GM12878 (cell line): ENCODE results near the gene SPDYC. TPM values are rescaled to one million over a fixed set of nuclear protein-coding genes. Genes with fewer than 3 reads are reported as not detected.

Experiments used
- BCLAF1 ChIP-seq: fragments of 450-650 bp; IDR thresholded peaks from 2 replicates; pipeline ENCODE4 v1.6.1; 2017; ENCODE audit warnings: antibody characterized with exemption, mild to moderate bottlenecking, moderate library complexity
- CBFB ChIP-seq: IDR thresholded peaks from 2 replicates; pipeline ENCODE4 v1.6.1; 2016; ENCODE audit warnings: antibody characterized with exemption, low read depth
- CBX5 ChIP-seq: sonication (generic); IDR thresholded peaks from 2 replicates; pipeline ENCODE4 v1.6.1; 2016; ENCODE audit warnings: low read depth, moderate library complexity, mild to moderate bottlenecking, inconsistent platforms
- DPF2 ChIP-seq: fragments of 450-650 bp; IDR thresholded peaks from 2 replicates; pipeline ENCODE4 v1.6.1; 2017; ENCODE audit warnings: mild to moderate bottlenecking
- EGR1 ChIP-seq, 2 experiments: IDR thresholded peaks; 1 replicate in 1 of 2; 2 replicates in 1 of 2; pipeline ENCODE4 v1.6.1; 2011 to 2012; ENCODE audit warnings: low read depth in 2 of 2, low read length in 2 of 2, borderline replicate concordance in 1 of 2, mild to moderate bottlenecking in 1 of 2, moderate library complexity in 1 of 2
- FOS ChIP-seq: IDR thresholded peaks from 3 replicates; pipeline ENCODE4 v1.6.1; 2011; ENCODE audit warnings: borderline replicate concordance; ENCODE audit not compliant: insufficient read length; ENCODE audit errors: extremely low read depth
- GATAD2B ChIP-seq: fragments of 450-650 bp; conservative IDR thresholded peaks from 2 replicates; pipeline ENCODE4 v1.6.1; 2017; ENCODE audit warnings: low read depth, mild to moderate bottlenecking, moderate library complexity
- HDAC6 ChIP-seq: fragments of 200-600 bp; sonication (generic); IDR thresholded peaks from one replicate; pipeline ENCODE4 v1.8.0; 2017; ENCODE audit warnings: antibody characterized with exemption; ENCODE audit not compliant: unreplicated experiment
- MAX ChIP-seq: IDR thresholded peaks from 2 replicates; pipeline ENCODE4 v1.6.1; 2012; ENCODE audit warnings: low read depth, low read length, improper control_type of control experiment
- MLLT1 ChIP-seq: fragments of 450-650 bp; IDR thresholded peaks from 2 replicates; pipeline ENCODE4 v1.6.1; 2016; ENCODE audit warnings: mild to moderate bottlenecking
- MXI1 ChIP-seq: fragments of 150-350 bp; IDR thresholded peaks from 2 replicates; pipeline ENCODE4 v1.6.1; 2011; ENCODE audit warnings: low read depth, mild to moderate bottlenecking, inconsistent platforms, low read length, improper control_type of control experiment
- NFIC ChIP-seq: IDR thresholded peaks from 2 replicates; pipeline ENCODE4 v1.6.1; 2012; ENCODE audit warnings: low read depth, mild to moderate bottlenecking, inconsistent platforms, low read length, moderate library complexity
- NR2C1 ChIP-seq: fragments of 450-650 bp; IDR thresholded peaks from 2 replicates; pipeline ENCODE4 v1.6.1; 2017; ENCODE audit warnings: antibody characterized with exemption, mild to moderate bottlenecking, moderate library complexity
- PAX5 ChIP-seq: IDR thresholded peaks from 2 replicates; pipeline ENCODE4 v1.6.1; 2011; ENCODE audit warnings: low read depth, low read length, borderline replicate concordance
- RAD51 ChIP-seq: fragments of 450-650 bp; IDR thresholded peaks from 2 replicates; pipeline ENCODE4 v1.6.1; 2016; ENCODE audit warnings: moderate library complexity, mild to moderate bottlenecking, inconsistent platforms
- RCOR1 ChIP-seq: conservative IDR thresholded peaks from 2 replicates; pipeline ENCODE4 v1.6.1; 2012; ENCODE audit warnings: low read depth, low read length, improper control_type of control experiment
- TARDBP ChIP-seq: IDR thresholded peaks from 2 replicates; pipeline ENCODE4 v1.6.1; 2016; ENCODE audit warnings: borderline replicate concordance
- YY1 ChIP-seq: IDR thresholded peaks from 2 replicates; pipeline ENCODE4 v1.6.1; 2011; ENCODE audit warnings: low read depth, mild to moderate bottlenecking, low read length
- ZNF207 ChIP-seq: fragments of 450-650 bp; IDR thresholded peaks from 2 replicates; pipeline ENCODE4 v1.6.1; 2014; ENCODE audit warnings: antibody characterized with exemption, mild to moderate bottlenecking, borderline replicate concordance
- ZNF274 ChIP-seq: IDR thresholded peaks from one replicate; pipeline ENCODE4 v1.8.0; 2011; ENCODE audit not compliant: insufficient read length, insufficient read depth
- ZZZ3 ChIP-seq: IDR thresholded peaks from 2 replicates; pipeline ENCODE4 v1.6.1; 2011; ENCODE audit warnings: low read depth; ENCODE audit not compliant: control insufficient read depth, insufficient read length
- polyA plus RNA-seq, 11 experiments: library from polyadenylated mRNA; depleted of rRNA in 4 of 11; unstranded in 6 of 11; stranded (reverse) in 5 of 11; fragments of >200 nt; fragmentation: Nextera tagmentation in 4 of 11; fragmentation: Illumina TruSeq in 1 of 11; extraction: Ambion mirVana in 4 of 11; extraction: Trizol in 1 of 11; gene quantifications; 1 replicate in 1 of 11; 2 replicates in 10 of 11; pipeline versions ENCODE4 v1.2.1 to v1.2.3, GENCODE V29; 2011 to 2016; ENCODE audit warnings: inconsistent platforms in 2 of 11, missing spikeins in 2 of 11, low read depth in 1 of 11
- total RNA-seq, 4 experiments: library from RNA; depleted of rRNA in 3 of 4; stranded (reverse); fragments of >200 nt in 3 of 4; fragmentation: Illumina TruSeq in 1 of 4; extraction: Trizol in 1 of 4; gene quantifications; 2 replicates each; pipeline versions ENCODE4 v1.2.1 to v1.2.3, GENCODE V29; 2013 to 2021
- TF ChIP-seq, protein P1 (sequence below): fragments of 450-650 bp; conservative IDR thresholded peaks from 2 replicates; pipeline ENCODE4 v1.6.1; 2017; ENCODE audit warnings: mild to moderate bottlenecking, moderate library complexity
- TF ChIP-seq, protein P2 (sequence below): fragments of 450-650 bp; IDR thresholded peaks from 2 replicates; pipeline ENCODE4 v1.6.1; 2017; ENCODE audit warnings: borderline replicate concordance

The SPDYC gene
- total and polyA plus RNA-seq, 10 of the 15 experiments (the other 5 are each of a cell fraction or from before 2014, with no cell fraction given), result not detected

- TF ChIP-seq BCLAF1 (peak; percentile 92), RAD51 (no peak), FOS (no peak), EGR1 (IDR thresholded peaks at IDR 0.05; ENCODE audit: borderline replicate concordance in 1 of 2, low read depth in 2 of 2, low read length in 2 of 2) (peak; percentile 16 to 58; a peak in 2 of 3 replicates), MAX (no peak), TARDBP (no peak; the same call in 1 of the 2 replicates), DPF2 (peak; percentile 68), GATAD2B (peak; percentile 86), YY1 (peak; percentile 62; the same call in 1 of the 2 replicates), CBX5 (no peak), CBFB (peak; percentile 83), NFIC (no peak; the same call in 1 of the 2 replicates), ZNF274 (no peak), ZZZ3 (no peak), RCOR1 (no peak), MLLT1 (peak; percentile 84), HDAC6 (no peak), PAX5 (0 out of 2 replicates have a peak, but pooled peaks have one; percentile 27), NR2C1 (peak; percentile 85), ZNF207 (peak; percentile 96), MXI1 (no peak)
- TF ChIP-seq, protein P1, sequence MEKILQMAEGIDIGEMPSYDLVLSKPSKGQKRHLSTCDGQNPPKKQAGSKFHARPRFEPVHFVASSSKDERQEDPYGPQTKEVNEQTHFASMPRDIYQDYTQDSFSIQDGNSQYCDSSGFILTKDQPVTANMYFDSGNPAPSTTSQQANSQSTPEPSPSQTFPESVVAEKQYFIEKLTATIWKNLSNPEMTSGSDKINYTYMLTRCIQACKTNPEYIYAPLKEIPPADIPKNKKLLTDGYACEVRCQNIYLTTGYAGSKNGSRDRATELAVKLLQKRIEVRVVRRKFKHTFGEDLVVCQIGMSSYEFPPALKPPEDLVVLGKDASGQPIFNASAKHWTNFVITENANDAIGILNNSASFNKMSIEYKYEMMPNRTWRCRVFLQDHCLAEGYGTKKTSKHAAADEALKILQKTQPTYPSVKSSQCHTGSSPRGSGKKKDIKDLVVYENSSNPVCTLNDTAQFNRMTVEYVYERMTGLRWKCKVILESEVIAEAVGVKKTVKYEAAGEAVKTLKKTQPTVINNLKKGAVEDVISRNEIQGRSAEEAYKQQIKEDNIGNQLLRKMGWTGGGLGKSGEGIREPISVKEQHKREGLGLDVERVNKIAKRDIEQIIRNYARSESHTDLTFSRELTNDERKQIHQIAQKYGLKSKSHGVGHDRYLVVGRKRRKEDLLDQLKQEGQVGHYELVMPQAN, result peak; percentile 93
- TF ChIP-seq, protein P2, sequence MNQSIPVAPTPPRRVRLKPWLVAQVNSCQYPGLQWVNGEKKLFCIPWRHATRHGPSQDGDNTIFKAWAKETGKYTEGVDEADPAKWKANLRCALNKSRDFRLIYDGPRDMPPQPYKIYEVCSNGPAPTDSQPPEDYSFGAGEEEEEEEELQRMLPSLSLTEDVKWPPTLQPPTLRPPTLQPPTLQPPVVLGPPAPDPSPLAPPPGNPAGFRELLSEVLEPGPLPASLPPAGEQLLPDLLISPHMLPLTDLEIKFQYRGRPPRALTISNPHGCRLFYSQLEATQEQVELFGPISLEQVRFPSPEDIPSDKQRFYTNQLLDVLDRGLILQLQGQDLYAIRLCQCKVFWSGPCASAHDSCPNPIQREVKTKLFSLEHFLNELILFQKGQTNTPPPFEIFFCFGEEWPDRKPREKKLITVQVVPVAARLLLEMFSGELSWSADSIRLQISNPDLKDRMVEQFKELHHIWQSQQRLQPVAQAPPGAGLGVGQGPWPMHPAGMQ, result no peak
Observed at GRCh38 chr11:65134240-65134951, 35.6 kb upstream of the SPDYC start, which contains the start of gene SYVN1 (continued).
